ENCODE results near the gene NR2E1. TPM values are rescaled to one million over a fixed set of nuclear protein-coding genes. Genes with fewer than 3 reads are reported as not detected.

The NR2E1 gene
- total and polyA plus RNA-seq, 12 donors = not detected

DNA sequence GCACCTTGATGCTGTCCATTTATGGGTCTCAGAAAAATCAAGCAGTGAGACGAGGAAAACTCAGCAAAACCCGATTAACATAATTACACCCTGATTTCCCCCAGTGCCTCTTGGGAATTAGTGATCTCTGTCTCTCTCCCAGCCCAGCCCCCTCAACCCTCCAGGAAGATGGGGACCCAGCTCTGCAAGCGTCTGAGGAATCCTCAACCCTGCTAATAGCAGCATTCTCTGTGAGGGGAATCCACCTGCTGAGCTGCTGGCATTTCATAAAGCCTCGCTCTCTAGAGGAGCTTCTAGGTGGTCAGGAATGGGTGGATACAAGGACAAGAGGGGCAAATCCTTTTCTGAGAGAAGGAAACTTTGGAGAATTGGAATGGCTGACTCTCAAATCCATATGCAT is 13.9 kb downstream of the NR2E1 start:
- TF ChIP-seq, protein P1, sequence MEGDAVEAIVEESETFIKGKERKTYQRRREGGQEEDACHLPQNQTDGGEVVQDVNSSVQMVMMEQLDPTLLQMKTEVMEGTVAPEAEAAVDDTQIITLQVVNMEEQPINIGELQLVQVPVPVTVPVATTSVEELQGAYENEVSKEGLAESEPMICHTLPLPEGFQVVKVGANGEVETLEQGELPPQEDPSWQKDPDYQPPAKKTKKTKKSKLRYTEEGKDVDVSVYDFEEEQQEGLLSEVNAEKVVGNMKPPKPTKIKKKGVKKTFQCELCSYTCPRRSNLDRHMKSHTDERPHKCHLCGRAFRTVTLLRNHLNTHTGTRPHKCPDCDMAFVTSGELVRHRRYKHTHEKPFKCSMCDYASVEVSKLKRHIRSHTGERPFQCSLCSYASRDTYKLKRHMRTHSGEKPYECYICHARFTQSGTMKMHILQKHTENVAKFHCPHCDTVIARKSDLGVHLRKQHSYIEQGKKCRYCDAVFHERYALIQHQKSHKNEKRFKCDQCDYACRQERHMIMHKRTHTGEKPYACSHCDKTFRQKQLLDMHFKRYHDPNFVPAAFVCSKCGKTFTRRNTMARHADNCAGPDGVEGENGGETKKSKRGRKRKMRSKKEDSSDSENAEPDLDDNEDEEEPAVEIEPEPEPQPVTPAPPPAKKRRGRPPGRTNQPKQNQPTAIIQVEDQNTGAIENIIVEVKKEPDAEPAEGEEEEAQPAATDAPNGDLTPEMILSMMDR (IDR thresholded peaks at IDR 0.05) = no peak
- H3K36me3 ChIP-seq = no peaks in the 10 kb centered on the region
- intact Hi-C loops (cut with DNase I) = no loop called here
- no peaks in the 10 kb centered on the region for H3K9me3 ChIP-seq
- no peak for ATAC-seq
- no peak for DNase-seq
- H3K4me1 ChIP-seq = peaks cover 5 to 20% (median 16%) of the 10 kb centered on the region in 9 donors
- peaks cover 22 to 93% (median 77%) of the 10 kb centered on the region in 7 donors for H3K27me3 ChIP-seq
- 10 to 18% methylated on average over 4 of the region's 4 CpGs for WGBS, 2 donors
- no peak overlapping the region for H3K27ac ChIP-seq
- no peak overlapping the region for H3K4me3 ChIP-seq

DNA sequence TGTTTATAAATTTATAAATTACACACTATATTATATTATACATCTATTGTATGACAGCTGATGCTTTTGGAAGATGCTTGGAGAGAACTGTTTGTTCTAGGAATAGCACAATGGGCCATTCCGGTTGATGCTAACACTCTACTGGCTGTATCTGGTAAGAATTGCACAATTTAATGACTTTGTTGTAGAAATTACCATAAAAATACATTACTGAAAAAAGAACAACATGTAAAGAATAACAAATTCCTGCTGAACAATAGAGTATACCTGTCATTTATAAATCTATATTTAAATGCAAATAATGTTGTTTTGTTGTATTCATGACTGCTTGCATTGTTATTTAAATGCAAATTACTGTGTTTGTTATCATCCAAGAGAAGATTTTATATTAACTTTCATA is 14.4 kb downstream of the NR2E1 start:
- no peak for DNase-seq
- intact Hi-C loops (cut with DNase I) = no loop called here
- TF ChIP-seq, protein P1 (IDR thresholded peaks at IDR 0.05) = no peak
- Histone ChIP-seq H3K36me3 (no peaks in the 10 kb centered on the region), H3K27me3 (peaks cover 17 to 88% (median 72%) of the 10 kb centered on the region in 7 donors), H3K9me3 (no peaks in the 10 kb centered on the region), H3K4me1 (peaks cover 5 to 14% (median 13%) of the 10 kb centered on the region in 9 donors), H3K4me3 (no peak overlapping the region), H3K27ac (no peak overlapping the region)
- 11 to 19% methylated on average over 1 of the region's 1 CpG for WGBS, 2 donors
- no peak for ATAC-seq

DNA sequence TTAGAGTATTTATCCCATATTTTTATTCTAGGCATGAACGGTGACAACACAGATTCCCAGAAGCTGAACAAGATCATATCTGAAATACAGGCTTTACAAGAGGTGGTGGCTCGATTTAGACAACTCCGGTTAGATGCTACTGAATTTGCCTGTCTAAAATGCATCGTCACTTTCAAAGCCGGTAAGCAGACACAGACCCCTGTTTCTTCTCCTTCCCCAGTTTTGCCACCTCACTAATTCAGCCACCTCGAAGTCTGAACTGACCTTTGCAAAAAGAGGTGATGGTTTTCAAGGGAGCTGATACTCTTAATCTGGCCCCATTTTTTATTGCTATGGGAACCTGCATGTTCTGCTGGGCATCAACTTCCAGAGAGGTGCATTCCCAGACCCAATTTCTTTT is 15.0 kb downstream of the NR2E1 start:
- Histone ChIP-seq H3K4me3 (no peak overlapping the region), H3K9me3 (no peaks in the 10 kb centered on the region), H3K36me3 (no peaks in the 10 kb centered on the region), H3K27ac (no peak overlapping the region), H3K27me3 (peaks cover 12 to 88% (median 67%) of the 10 kb centered on the region in 7 donors), H3K4me1 (peaks cover under 1 to 9% (median 8%) of the 10 kb centered on the region in 9 donors)
- intact Hi-C loops (cut with DNase I) = no loop called here
- ATAC-seq = no peak
- TF ChIP-seq, protein P1 (IDR thresholded peaks at IDR 0.05) = no peak
- DNase-seq = no peak
- 57% methylated on average over 6 of the region's 6 CpGs for WGBS, 2 donors

DNA sequence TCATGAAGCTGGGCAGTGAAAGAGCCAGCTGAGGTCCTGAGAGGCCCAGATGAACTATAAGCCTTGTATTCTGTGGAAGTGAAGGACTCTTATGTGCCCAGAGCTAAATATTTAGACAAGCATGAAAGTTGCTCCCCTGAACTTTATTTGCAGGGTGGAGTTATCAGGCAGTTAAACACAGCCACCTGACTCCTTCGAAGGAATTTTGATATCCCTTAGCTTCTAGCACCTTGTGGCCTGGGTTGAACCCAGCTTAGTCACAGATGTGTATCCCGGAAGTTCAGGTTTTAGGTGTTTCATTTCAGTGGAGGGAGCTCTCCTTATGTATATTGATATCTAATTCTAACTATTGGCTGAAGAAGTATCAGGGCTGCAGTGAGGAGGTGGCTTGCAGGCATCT is 20.4 kb downstream of the NR2E1 start:
- H3K27me3 ChIP-seq = peaks cover 0 to 73% (median 26%) of the 10 kb centered on the region in 7 donors
- no peaks in the 10 kb centered on the region for H3K9me3 ChIP-seq
- H3K27ac ChIP-seq = no peak overlapping the region
- no peak for DNase-seq
- H3K36me3 ChIP-seq = no peaks in the 10 kb centered on the region
- H3K4me3 ChIP-seq = no peak overlapping the region
- ATAC-seq = no peak
- TF ChIP-seq, protein P1 (IDR thresholded peaks at IDR 0.05) = no peak
- WGBS, 2 donors = 75 to 88% methylated on average over 2 of the region's 2 CpGs
- H3K4me1 ChIP-seq = no peaks in the 10 kb centered on the region
- intact Hi-C loops (cut with DNase I) = no loop called here

Data from heart right ventricle (tissue), 16 donors.